ENCODE measurements around the gene ATP2C2.

ATP2C2 gene

GRCh38 chr16:84511180-84511800 lies 143.0 kb downstream of the ATP2C2 start:
- peak; percentile 96 for TF ChIP-seq CTCF (IDR thresholded peaks at IDR 0.05)

DNA sequence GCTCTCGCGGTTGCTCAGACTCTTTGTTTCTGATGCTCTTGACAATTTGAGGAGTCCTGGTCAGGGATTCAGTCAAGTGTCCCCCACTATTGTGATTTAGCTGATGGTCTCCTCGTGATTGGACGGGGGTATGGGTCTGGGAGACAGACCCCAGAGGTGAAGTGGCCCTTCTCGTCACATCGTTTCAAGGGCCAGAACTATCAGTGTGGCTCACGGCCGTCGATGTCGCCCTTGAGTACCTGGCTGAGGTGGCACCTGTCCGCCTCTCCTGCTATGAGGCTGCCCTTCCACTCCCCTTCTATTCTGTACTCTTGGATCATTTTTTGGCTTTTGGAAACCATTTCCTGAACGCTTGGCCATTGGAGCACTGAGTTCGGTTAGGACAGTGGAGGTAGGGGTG lies 143.5 kb downstream of the ATP2C2 start:
- no peak for TF ChIP-seq CTCF (IDR thresholded peaks at IDR 0.05)

DNA sequence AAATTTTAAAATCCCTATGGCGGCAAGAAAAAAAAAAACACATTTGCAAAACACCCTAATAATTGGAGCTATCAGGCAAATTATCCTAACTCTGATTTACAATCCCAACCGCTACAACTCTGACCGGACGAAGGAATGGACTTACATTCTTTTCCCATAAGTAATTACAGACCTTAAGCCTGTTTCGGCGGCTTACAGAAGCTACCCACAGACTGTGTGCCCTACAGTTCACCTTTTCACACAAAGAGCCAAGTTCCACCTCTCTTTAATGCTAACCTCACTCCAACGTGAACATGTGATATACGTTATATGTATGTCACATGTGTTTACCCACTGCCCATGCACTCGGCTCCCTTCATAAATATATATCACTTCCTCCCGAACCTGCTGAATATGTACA lies 144.8 kb downstream of the ATP2C2 start:
- no peak for TF ChIP-seq CTCF (IDR thresholded peaks at IDR 0.05)

- no peak for TF ChIP-seq CTCF (IDR thresholded peaks at IDR 0.05)
Measured at GRCh38 chr16:84513666-84514065, 145.3 kb downstream of the ATP2C2 start.
